Measurements from ENCODE around the gene SCN11A.

Gene SCN11A

DNA sequence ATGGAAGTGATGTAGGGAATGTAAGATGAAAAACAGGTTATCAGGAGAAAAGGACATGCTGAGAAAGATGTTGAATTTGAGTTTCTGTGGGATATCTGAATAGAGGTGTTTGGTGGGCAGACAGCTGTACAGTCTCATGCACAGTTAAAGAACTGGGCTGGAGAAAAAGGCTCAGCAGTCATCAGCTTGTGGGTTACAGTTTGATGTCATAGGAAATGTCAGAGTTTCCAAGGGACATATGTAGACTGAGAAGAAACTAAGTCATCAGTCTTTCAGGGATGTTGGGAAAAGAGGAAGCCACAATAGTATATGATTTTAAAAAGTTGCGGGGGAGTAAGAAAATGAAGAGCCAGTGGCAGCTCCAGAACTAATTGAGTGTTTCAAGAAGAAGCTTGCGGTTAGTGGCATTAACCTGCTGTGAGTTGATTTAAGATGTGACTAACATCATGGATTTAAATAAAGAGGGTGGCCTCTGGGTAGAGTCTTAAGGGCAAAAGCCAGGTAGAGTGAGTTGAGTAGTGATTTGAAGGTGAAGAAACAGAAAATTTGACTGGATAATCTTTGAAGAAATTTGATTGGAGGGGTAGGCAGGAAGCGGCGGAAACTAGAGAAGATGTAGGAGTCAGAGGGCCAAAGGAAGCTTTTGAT lies 31.0 kb upstream of the SCN11A start:
- no peaks in the 10 kb centered on the region for H3K9me3 ChIP-seq (ENCODE audit: severe bottlenecking)
- H3K27me3 ChIP-seq (ENCODE audit: insufficient read depth, poor library complexity, severe bottlenecking), result no peaks in the 10 kb centered on the region
- no peak overlapping the region for H3K27ac ChIP-seq (ENCODE audit: poor library complexity, severe bottlenecking)
- H3K4me1 ChIP-seq (ENCODE audit: insufficient read depth, poor library complexity, severe bottlenecking), result no peaks in the 10 kb centered on the region
- H3K36me3 ChIP-seq (ENCODE audit: low read depth), result peaks cover 26% of the 10 kb centered on the region
- ATAC-seq (ENCODE audit: low read depth), result no peak
- no peak overlapping the region for H3K4me3 ChIP-seq (ENCODE audit: severe bottlenecking)
- TF ChIP-seq, protein P1, sequence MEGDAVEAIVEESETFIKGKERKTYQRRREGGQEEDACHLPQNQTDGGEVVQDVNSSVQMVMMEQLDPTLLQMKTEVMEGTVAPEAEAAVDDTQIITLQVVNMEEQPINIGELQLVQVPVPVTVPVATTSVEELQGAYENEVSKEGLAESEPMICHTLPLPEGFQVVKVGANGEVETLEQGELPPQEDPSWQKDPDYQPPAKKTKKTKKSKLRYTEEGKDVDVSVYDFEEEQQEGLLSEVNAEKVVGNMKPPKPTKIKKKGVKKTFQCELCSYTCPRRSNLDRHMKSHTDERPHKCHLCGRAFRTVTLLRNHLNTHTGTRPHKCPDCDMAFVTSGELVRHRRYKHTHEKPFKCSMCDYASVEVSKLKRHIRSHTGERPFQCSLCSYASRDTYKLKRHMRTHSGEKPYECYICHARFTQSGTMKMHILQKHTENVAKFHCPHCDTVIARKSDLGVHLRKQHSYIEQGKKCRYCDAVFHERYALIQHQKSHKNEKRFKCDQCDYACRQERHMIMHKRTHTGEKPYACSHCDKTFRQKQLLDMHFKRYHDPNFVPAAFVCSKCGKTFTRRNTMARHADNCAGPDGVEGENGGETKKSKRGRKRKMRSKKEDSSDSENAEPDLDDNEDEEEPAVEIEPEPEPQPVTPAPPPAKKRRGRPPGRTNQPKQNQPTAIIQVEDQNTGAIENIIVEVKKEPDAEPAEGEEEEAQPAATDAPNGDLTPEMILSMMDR (IDR thresholded peaks at IDR 0.05; ENCODE audit: poor library complexity, severe bottlenecking), result no peak
- no peak for DNase-seq (ENCODE audit: low spot score)

DNA sequence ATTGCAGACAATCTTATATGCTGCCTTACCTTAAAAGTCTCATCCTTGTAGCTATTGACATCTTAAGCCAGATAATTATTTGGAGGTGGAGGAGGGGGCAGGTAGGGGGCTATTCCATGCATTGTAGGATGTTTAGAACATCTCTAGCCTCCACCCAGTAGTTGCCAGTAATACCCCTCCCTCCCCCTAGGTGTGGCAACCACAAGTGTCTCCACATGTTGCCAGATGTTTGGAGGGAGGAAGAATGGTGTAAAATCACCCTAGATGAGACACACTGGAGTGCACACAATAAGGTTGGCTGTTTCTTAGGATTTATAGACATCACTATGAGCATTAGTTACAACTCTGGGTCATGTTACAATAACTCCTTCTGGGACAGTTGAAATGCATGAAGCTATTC lies 28.3 kb upstream of the SCN11A start:
- Histone ChIP-seq H3K27me3 (ENCODE audit: insufficient read depth, poor library complexity, severe bottlenecking) (no peaks in the 10 kb centered on the region), H3K9me3 (ENCODE audit: severe bottlenecking) (no peaks in the 10 kb centered on the region), H3K27ac (ENCODE audit: poor library complexity, severe bottlenecking) (no peak overlapping the region), H3K4me3 (ENCODE audit: severe bottlenecking) (no peak overlapping the region), H3K36me3 (ENCODE audit: low read depth) (peaks cover 32% of the 10 kb centered on the region), H3K4me1 (ENCODE audit: insufficient read depth, poor library complexity, severe bottlenecking) (no peaks in the 10 kb centered on the region)
- DNase-seq (ENCODE audit: low spot score) (no peak), ATAC-seq (ENCODE audit: low read depth) (no peak)
- TF ChIP-seq, protein P1 (IDR thresholded peaks at IDR 0.05; ENCODE audit: poor library complexity, severe bottlenecking), result no peak

DNA sequence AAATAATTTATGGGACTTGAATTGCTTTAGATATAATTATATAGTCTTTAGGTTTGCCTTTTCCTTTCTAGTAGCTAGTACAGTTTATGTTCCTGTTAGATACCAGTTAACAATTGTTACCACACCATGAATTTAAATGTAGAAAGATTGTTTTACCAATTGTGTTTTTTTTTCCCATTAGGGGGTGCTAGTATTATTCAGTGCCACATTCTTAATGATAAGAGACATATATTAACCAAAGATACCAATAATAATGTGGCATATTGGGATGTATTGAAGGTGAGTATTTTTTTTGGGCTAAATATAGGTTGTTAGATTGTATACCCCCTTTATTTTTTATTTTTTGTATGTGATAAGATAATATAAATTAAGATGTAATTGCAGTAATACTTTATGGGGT lies 27.8 kb upstream of the SCN11A start:
- Histone ChIP-seq H3K27me3 (ENCODE audit: insufficient read depth, poor library complexity, severe bottlenecking) (no peaks in the 10 kb centered on the region), H3K27ac (ENCODE audit: poor library complexity, severe bottlenecking) (no peak overlapping the region), H3K4me3 (ENCODE audit: severe bottlenecking) (no peak overlapping the region), H3K36me3 (ENCODE audit: low read depth) (peaks cover 33% of the 10 kb centered on the region), H3K9me3 (ENCODE audit: severe bottlenecking) (no peaks in the 10 kb centered on the region), H3K4me1 (ENCODE audit: insufficient read depth, poor library complexity, severe bottlenecking) (no peaks in the 10 kb centered on the region)
- ATAC-seq (ENCODE audit: low read depth) (no peak), DNase-seq (ENCODE audit: low spot score) (no peak)
- TF ChIP-seq, protein P1 (IDR thresholded peaks at IDR 0.05; ENCODE audit: poor library complexity, severe bottlenecking), result peak; percentile 36

DNA sequence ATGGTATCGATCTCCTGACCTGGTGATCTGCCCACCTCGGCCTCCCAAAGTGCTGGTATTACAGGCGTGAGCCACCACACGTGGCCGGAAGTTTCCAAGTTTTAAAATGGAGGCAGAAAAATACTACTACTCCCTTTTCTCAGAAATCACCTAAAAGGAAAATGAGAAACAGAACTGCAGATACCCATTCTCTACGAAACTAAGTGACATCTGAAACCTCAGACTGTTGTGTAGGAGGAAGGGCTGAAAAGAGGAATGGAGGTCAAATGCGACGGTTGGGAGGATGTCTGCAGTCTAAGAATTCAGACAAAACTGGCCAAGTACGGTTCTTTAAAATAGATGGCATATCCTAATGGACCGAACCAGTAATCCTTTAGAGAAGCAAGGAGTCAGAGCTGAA lies 24.2 kb upstream of the SCN11A start:
- peaks cover 31% of the 10 kb centered on the region for H3K36me3 ChIP-seq (ENCODE audit: low read depth)
- ATAC-seq (ENCODE audit: low read depth), result no peak
- H3K4me3 ChIP-seq (ENCODE audit: severe bottlenecking), result no peak overlapping the region
- no peak for DNase-seq (ENCODE audit: low spot score)
- no peak overlapping the region for H3K27ac ChIP-seq (ENCODE audit: poor library complexity, severe bottlenecking)
- H3K27me3 ChIP-seq (ENCODE audit: insufficient read depth, poor library complexity, severe bottlenecking), result no peaks in the 10 kb centered on the region
- no peaks in the 10 kb centered on the region for H3K4me1 ChIP-seq (ENCODE audit: insufficient read depth, poor library complexity, severe bottlenecking)
- TF ChIP-seq, protein P1 (IDR thresholded peaks at IDR 0.05; ENCODE audit: poor library complexity, severe bottlenecking), result no peak
- H3K9me3 ChIP-seq (ENCODE audit: severe bottlenecking), result no peaks in the 10 kb centered on the region

DNA sequence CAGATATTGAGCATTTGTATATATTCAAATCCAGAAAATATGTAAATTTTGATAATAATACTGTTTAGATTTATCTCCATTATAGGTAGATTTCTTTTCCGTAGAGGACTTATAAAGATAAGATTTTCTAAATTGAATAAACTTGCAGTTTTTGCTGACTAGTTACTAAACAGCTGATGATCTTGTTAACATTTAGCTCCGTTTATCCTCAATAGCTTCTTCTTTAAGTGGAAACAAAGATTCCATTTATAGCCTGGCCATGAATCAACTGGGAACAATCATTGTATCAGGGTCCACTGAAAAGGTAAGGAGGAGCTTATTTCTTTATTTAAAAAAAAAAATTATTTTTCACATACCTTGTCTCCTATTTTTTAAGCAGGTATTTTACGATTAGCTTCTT lies 16.8 kb upstream of the SCN11A start:
- Histone ChIP-seq H3K4me1 (ENCODE audit: insufficient read depth, poor library complexity, severe bottlenecking) (no peaks in the 10 kb centered on the region), H3K36me3 (ENCODE audit: low read depth) (peaks cover 53% of the 10 kb centered on the region), H3K27me3 (ENCODE audit: insufficient read depth, poor library complexity, severe bottlenecking) (no peaks in the 10 kb centered on the region), H3K4me3 (ENCODE audit: severe bottlenecking) (no peak overlapping the region), H3K27ac (ENCODE audit: poor library complexity, severe bottlenecking) (no peak overlapping the region), H3K9me3 (ENCODE audit: severe bottlenecking) (no peaks in the 10 kb centered on the region)
- no peak for ATAC-seq (ENCODE audit: low read depth)
- TF ChIP-seq, protein P1 (IDR thresholded peaks at IDR 0.05; ENCODE audit: poor library complexity, severe bottlenecking), result no peak
- no peak for DNase-seq (ENCODE audit: low spot score)
